Right lobe of liver (tissue), 6 donors: ENCODE data around the gene C1orf53. TPM values are rescaled to one million over a fixed set of nuclear protein-coding genes. Genes with fewer than 3 reads are reported as not detected.

Experiments used
- ATAC-seq, 4 donors: fragments of 200-7000 bp; cut with Tn5 transposase; one replicate each; pipeline ENCODE4 v1.9.1; 2020; ENCODE audit warnings: mild to moderate bottlenecking in 4 of 4, moderate library complexity in 4 of 4
- DNase-seq, 3 donors: peaks; one replicate each; pipeline ENCODE4 v3.0.0-alpha.2; 2020
- H3K27ac ChIP-seq, 3 donors: fragments of 200-600 bp; one replicate each; pipeline ENCODE4 v1.8.0; 2022
- H3K27me3 ChIP-seq, 2 donors: fragments of 200-600 bp; one replicate each; pipeline ENCODE4 v1.8.0; 2022
- H3K36me3 ChIP-seq, 4 donors: fragments of 200-600 bp; sonication (generic) in 1 of 4; one replicate each; pipeline versions ENCODE4 v1.5.1 to v1.8.0; 2017 to 2022; ENCODE audit warnings: control low read depth in 1 of 4
- H3K4me1 ChIP-seq, 4 donors: fragments of 200-600 bp; sonication (generic) in 1 of 4; one replicate each; pipeline versions ENCODE4 v1.5.1 to v1.8.0; 2017 to 2022; ENCODE audit warnings: control low read depth in 1 of 4
- H3K4me3 ChIP-seq, 3 donors: fragments of 200-600 bp; one replicate each; pipeline ENCODE4 v1.8.0; 2022
- H3K9me3 ChIP-seq, 4 donors: fragments of 200-600 bp; sonication (generic) in 1 of 4; one replicate each; pipeline versions ENCODE4 v1.5.1 to v1.8.0; 2017 to 2022; ENCODE audit warnings: control low read depth in 1 of 4
- CTCF ChIP-seq, 4 donors: fragments of 200-600 bp in 3 of 4; fragments of 450-650 bp in 1 of 4; IDR thresholded peaks; one replicate each; pipeline versions ENCODE4 v1.5.1 to v1.8.0; 2016 to 2022; ENCODE audit warnings: antibody characterized with exemption in 4 of 4, mild to moderate bottlenecking in 2 of 4
- POLR2A ChIP-seq: fragments of 450-650 bp; IDR thresholded peaks from one replicate; pipeline ENCODE4 v1.6.1; 2017; ENCODE audit warnings: antibody characterized with exemption, mild to moderate bottlenecking
- WGBS: methylation state at CpG from one replicate; pipeline ENCODE4 v1.1.6; 2018; ENCODE audit warnings: low coverage, low lambda C conversion rate; ENCODE audit not compliant: insufficient coverage; ENCODE audit errors: missing lambda C conversion rate; 5-methylcytosine and 5-hydroxymethylcytosine counted together
- intact Hi-C, 2 donors: fragments of 100-400 bp; cut with DNase I; formaldehyde crosslinking; loops; one replicate each; pipeline versions ENCODE4 v1.11.2 to v1.14.1; 2022
- total RNA-seq, 6 experiments: library from RNA; depleted of rRNA in 2 of 6; stranded (reverse); fragments of >200 nt in 2 of 6; fragmentation: NEBNext Ultra II Directional in 3 of 6; extraction: Animal tissue kit (Norgen Biotek cat#: 25700) in 3 of 6; gene quantifications; one replicate each; pipeline versions ENCODE4 v1.1.0 to v1.2.4, GENCODE V29; 2016 to 2023
- donor health status: DM: no; HTN: yes; CAD: no.
- donor health status: DM: no; HTN: no; CAD: no.
- donor health status: DM: no; HTN: no; CAD: no.
- donor health status: DM: no; HTN: yes; CAD: no.
- donor health status: DM: no; HTN: yes; CAD: no.

The C1orf53 gene
- total RNA-seq, 6 experiments from 2014 or later = 4.0 to 8.9 (median 6.2) TPM

- Histone ChIP-seq H3K4me3 (no peak overlapping the region), H3K27ac (no peak overlapping the region), H3K9me3 (no peaks in the 10 kb centered on the region), H3K4me1 (peaks cover 0 to 26% (median 3%) of the 10 kb centered on the region in 4 donors), H3K36me3 (no peaks in the 10 kb centered on the region), H3K27me3 (peaks cover 19 to 25% of the 10 kb centered on the region in 2 donors)
- ATAC-seq = no peak
- intact Hi-C loops = loop anchor here in 1 of 2 donors (10.0 kb wide), 1 partner anchor 227 kb away; no protein-coding TSS in a partner anchor
- 100% methylated on average over 1 of the region's 2 CpGs for WGBS
- no peak for DNase-seq
- TF ChIP-seq CTCF (IDR thresholded peaks at IDR 0.05) (no peak), POLR2A (no peak)
Observed at GRCh38 chr1:197922070-197922390, 19.6 kb downstream of the C1orf53 start.

GRCh38 chr1:197923038-197923437 lies 20.6 kb downstream of the C1orf53 start:
- Histone ChIP-seq H3K27me3 (peaks cover 19% of the 10 kb centered on the region in 2 donors), H3K27ac (no peak overlapping the region), H3K4me3 (no peak overlapping the region), H3K4me1 (peaks cover 0 to 18% (median 2%) of the 10 kb centered on the region in 4 donors), H3K36me3 (no peaks in the 10 kb centered on the region), H3K9me3 (no peaks in the 10 kb centered on the region)
- 66% methylated on average over 8 of the region's 12 CpGs for WGBS
- TF ChIP-seq CTCF (IDR thresholded peaks at IDR 0.05) (no peak), POLR2A (no peak)
- ATAC-seq (no peak), DNase-seq (no peak)
- intact Hi-C loops = loop anchor here in 1 of 2 donors (10.0 kb wide), 1 partner anchor 228 kb away; no protein-coding TSS in a partner anchor

- ATAC-seq (peak; percentile 72 to 82 (median 80)), DNase-seq (no peak)
- no peaks in the 10 kb centered on the region for H3K9me3 ChIP-seq
- H3K4me3 ChIP-seq = no peak overlapping the region
- H3K27me3 ChIP-seq = peaks cover 6 to 15% of the 10 kb centered on the region in 2 donors
- intact Hi-C loops = loop anchor here in 1 of 2 donors (10.0 kb wide), 1 partner anchor 230 kb away; no protein-coding TSS in a partner anchor
- WGBS = 37% methylated on average over 4 of the region's 4 CpGs
- H3K27ac ChIP-seq = no peak overlapping the region
- H3K36me3 ChIP-seq = no peaks in the 10 kb centered on the region
- TF ChIP-seq CTCF (IDR thresholded peaks at IDR 0.05) = peak; percentile 68 to 84 (median 74)
- no peak for TF ChIP-seq POLR2A
- peaks cover 0 to 7% (median 0%) of the 10 kb centered on the region in 4 donors for H3K4me1 ChIP-seq
Observed at GRCh38 chr1:197924516-197925123, 22.2 kb downstream of the C1orf53 start.

GRCh38 chr1:197927908-197928665 lies 25.7 kb downstream of the C1orf53 start:
- Histone ChIP-seq H3K9me3 (no peaks in the 10 kb centered on the region), H3K4me3 (no peak overlapping the region), H3K27ac (no peak overlapping the region), H3K27me3 (no peaks in the 10 kb centered on the region), H3K4me1 (no peaks in the 10 kb centered on the region), H3K36me3 (no peaks in the 10 kb centered on the region)
- DNase-seq (no peak), ATAC-seq (peak; percentile 64 to 93 (median 77))
- TF ChIP-seq POLR2A (no peak), CTCF (IDR thresholded peaks at IDR 0.05) (no peak)
- 49% methylated on average over 8 of the region's 8 CpGs for WGBS
- intact Hi-C loops = loop anchor here in 1 of 2 donors (10.0 kb wide), 1 partner anchor 233 kb away; no protein-coding TSS in a partner anchor
